ENCODE data around the gene ANKS1B.
"Not testable (repeated sequence)": the region's sequence is repeated elsewhere in the genome, so short reads cannot be mapped to it uniquely, and the experiment has no call there.

The ANKS1B gene

DNA sequence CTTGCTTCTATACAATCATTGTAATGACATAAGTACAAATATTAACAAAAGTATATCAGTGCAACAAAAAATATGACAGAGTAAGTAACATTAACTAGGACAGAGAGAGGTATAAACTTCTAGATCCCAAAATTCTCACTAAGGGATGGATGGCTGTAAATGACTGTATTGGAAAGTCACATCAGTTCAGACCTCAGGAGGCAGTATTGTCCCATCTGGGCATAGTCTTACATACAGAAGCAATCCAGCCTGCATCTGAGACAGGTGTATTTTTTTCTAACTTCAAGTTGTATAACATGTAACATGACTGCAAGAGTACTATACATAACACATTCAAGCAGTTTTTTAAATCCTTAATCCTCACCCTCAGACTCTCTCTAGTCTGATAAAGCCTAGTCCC lies 238.2 kb downstream of the ANKS1B start:
- DNase-seq = no peak

DNA sequence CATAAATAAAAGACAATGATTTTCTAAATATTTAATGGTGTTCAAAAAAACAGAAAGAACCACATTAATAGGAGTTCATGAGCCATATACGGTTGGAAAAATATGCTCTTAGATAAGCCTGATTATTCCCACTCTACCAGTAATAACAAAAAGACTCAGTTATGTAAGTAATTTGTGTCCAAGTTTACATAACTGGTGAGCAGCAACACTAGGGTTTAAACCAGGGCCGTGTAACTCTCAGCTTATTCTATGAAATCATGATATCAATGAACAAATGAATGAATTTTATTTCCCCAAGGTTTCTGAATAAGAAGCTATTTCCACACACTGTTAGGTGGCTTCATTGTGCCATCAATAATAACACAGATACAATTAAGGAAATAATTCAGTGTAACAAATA lies 238.8 kb downstream of the ANKS1B start:
- DNase-seq = no peak

DNA sequence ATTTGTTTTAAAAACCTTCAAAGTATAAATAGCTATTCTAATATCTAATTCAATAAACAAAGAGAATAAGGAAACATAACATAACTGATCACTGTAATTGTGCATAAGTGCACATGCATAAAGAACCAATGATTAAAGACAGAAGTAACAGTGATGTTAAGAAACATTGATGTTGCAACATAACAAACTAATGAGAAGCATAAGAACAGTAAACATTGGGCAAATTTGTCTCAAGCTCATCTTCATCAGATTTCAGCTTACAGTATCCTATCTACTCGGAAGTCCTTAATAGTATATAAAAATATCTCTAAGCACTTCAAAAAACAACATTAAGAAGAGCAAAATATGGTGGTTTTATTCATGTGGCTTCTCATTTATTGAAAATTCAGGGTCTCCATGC lies 239.6 kb downstream of the ANKS1B start:
- no peak for DNase-seq

DNA sequence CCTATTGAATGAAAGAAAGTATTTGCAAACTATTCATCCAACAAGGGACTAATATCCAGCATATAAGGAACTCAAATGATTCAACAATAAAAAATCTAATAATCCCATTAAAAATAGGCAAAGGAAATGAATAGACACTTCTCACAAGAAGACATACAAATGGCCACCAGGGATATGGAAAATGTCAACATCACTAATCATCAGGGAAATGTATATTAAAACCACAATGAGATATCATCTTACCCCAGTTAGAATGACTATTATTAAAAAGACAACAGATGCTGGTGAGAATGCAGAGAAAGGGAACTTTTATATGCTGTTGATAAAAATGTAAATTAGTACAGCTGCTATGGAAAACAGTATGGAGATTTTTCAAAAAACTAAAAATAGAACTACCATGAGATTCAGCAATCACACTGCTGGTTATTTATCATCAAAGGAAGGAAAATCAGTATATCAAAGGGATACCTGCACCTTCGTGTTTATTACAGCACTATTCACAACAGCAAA lies 247.9 kb downstream of the ANKS1B start:
- no peak for DNase-seq

DNA sequence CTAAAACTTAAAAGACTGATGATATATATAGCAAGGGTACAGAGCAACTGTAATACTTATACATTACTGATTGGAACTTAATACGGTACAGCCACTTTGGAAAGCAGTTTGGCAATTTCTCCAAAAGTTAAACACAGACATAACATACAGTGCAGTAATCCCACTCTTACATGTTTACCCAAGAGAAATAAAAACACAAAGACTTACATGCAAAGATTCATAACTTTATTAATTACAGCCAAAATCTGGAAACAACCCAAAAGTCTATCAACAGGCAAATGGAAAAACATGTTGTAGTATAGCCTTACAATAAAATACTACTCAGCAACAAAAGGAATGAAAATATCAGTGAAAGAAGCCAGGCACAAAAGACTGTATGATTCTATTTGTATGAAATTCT lies 252.6 kb downstream of the ANKS1B start:
- no peak for DNase-seq

DNA sequence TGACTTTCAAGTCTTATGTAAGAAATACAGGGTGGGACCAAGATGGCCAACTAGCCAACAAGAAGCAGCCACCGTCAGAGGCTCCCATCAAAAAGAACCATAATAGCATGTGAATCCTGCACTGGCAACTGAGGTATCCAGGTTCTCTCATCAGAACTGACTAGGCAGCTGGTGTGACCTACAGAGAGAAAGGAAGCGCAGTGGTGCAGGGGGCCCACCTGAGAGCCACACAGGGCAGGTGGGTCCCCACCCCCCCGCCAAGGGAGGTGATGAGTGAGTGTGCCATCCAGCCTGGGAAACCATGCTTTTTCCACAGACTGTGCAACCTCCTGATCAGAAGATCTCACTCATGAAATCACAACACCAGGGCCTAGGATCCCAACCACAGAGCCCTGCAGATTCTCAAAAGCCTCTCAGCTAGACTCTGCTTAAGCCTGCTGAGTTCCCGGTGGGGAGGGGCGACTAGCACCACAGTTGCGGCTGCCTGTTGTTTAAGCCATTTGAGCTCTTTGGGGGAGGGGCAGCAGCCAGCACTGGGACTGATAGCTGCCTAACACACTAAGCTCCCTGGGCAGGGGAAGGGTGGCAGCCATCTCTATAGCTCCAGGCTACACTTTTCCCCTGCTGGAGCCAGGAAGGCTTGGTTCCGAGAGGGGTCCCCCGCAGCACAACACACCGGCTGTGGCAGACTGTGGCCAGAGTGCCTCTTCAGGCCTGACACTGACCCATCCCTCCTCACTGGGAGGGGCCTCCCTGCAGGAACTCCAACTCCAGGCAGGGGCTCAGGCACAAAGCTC lies 261.8 kb downstream of the ANKS1B start:
- DNase-seq = no peak

DNA sequence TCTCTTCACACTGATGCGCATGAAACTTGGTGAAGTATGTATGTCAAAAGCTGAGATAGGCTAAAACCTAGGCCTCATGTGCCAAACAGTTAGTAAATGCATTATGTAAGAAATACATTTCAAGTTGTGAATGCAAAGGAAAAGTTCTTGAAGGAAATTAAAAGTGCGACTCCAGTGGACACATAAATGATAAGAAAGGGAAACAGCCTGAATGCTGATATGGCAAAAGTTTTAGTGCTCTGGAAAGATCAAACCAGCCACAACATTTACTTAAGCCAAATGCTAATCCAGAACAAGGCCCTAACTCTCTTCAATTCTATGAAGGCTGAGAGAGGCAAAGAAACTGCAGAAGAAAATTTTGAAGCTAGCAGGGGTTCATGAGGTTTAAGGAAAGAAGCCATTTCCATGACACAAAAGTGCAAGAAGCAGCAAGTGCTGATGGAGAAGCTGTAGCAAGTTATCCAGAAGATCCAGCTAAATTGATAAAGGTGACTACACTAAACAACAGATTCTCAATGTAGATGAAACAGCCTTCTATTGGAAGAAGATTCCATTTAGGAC lies 262.9 kb downstream of the ANKS1B start:
- no peak for DNase-seq

DNA sequence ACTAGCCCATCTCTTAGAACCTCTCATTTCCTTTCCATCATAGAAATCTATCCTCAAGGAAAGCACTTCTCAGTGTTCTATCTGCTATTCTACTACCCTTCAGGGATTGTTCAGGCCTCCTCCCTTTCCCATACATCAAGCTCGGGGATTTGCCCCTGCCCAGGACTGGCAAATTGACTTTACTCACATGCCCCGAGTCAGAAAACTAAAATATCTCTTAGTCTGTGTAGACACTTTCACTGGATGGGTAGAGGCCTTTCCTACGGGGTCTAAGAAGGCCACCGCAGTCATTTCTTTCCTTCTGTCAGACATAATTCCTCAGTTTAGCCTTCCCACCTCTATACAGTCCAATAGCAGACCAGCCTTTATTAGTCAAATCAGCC lies 264.7 kb downstream of the ANKS1B start:
- DNase-seq = not testable (repeated sequence)

DNA sequence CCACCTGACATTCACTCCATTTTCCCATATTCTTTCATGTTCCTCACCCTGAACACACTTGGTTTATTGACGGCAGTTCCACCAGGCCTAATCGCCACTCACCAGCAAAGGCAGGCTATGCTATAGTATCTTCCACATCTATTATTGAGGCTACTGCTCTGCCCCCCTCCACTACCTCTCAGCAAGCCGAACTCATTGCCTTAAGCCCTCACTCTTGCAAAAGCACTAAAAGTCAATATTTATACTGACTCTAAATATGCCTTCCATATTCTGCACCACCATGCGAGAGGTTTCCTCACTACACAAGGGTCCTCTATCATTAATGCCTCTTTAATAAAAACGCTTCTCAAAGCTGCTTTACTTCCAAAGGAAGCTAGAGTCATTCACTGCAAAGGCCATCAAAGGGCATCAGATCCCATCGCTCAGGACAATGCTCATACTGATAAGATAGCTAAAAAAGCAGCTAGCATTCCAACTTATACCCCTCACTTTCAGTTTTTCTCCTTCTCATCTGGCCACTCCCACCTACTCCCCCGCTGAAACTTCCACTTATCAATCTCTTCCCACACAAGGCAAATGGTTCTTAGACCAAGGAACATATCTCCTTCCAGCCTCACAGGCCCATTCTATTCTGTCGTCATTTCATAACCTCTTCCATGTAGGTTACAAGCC lies 265.2 kb downstream of the ANKS1B start:
- not testable (repeated sequence) for DNase-seq

DNA sequence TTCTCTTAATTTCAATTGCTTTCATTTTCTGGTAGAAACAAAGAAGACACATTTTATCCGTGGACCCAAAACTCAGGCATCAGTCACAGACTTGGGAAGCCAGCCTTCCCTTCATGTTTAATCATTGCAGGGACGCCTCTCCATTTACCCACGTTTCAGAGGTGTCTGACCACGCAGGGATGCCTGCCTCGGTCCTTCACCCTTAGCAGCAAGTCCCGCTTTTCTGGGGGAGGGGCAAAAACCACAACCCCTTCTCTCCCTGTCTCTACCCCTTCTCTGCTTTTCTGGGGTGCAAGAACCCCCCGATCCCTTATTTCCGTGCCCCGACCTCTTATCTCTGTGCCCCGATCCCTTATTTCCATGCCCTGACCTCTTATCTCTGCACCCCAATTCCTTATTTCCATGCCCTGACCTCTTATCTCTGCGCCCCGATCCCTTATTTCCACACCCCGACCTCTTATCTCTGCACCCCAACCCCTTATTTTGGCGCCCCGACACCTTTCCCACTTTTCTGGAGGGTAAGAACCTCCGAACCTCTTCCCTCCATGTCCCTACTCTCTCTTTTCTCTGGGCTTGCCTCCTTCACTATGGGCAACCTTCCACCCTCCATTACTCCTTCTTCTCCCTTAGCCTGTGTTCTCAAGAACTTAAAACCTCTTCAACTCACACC lies 268.8 kb downstream of the ANKS1B start:
- DNase-seq = not testable (repeated sequence)

DNA sequence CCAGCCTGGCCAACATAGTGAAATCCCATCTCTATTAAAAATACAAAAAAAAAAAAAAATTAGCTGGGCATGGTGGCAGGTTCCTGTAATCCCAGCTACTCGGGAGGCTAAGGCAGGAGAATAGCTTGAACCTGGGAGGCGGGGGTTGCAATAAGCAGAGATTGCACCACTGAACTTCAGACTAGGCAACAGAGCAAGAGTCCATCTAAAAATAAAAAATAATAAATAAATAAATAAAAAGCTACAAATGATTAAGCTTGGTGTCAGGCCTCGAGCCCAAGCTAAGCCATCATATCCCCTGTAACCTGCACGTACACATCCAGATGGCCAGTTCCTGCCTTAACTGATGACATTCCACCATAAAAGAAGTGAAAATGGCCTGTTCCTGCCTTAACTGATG lies 269.8 kb downstream of the ANKS1B start:
- not testable (repeated sequence) for DNase-seq

DNA sequence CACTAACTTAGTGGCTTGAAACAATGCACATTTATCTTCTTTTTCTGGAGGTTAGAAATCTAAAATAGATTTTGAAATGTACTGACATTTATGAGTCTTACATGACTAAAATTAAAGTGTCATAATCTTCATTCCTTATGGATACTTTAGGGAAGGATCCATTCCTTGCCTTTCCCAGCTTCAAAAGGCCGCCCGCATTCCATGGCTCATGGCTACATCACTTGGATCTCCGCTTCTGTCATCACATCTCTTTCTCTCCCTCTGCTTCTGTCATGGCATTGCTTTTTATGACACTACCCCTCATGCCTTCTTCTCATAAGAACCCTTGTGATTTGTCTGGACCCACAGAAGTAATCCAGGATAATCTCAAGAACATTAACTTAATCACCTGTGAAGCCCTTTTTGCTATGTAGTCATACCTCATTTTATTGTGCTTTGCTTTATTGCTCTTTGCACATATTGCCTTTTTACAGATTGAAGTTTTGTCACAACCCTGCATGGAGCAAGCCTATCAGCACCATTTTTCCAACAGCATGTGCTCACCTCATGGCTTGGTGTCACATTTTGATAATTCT lies 270.7 kb downstream of the ANKS1B start:
- DNase-seq = no peak

DNA sequence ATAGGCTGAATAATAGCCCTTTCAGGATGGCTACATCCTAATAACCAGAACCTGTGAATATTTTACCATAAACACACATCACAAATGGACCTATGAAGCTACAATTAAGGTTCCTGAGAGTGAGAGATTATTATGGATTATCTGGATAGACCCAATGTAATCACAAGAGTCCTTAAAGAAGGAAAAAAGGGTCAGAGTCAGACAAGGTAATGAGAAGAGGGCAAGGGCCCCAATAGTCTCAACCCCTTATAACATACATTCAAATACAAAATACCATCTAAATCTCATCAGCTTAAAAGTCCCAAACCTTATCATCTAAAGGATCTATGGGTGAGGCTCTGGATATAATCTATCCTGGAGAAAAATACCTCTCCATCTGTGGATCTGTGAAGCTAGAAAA lies 272.5 kb downstream of the ANKS1B start:
- DNase-seq = no peak

DNA sequence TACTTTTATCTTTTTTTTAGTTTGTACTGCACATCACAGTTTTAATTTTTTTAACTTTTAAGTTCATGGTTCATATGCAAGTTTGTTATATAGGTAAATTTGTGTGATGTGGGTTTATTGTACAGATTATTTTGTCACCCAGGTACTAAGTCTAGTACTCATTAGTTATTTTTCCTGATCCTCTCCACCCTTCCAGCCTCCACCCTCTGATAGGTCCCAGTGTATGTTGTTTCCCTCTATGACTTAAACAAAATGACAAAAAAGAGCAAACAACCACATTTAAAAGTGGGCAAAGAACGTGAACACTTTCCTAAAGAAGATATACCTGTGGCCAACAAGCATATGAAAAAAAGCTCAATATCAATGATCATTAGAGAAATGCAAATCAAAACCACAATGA lies 273.5 kb downstream of the ANKS1B start:
- DNase-seq = no peak

DNA sequence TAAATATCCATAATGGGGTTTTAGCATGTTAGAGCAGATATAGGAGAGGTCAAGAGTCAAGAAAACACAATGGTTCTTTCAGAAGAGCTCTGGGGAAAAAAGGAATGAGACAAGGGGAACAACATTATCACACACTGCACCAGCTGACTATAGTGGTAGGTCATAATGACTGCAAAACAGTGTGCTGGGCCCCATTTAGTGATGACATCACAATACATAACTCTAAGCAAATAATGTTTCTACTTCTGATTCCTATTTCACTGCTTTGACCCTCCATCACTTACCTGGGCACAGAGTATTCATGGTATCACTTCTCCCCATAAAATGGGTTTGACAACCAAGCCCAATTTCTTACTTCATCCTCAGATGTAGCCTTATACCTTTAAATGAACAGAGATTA lies 275.1 kb downstream of the ANKS1B start:
- no peak for DNase-seq

DNA sequence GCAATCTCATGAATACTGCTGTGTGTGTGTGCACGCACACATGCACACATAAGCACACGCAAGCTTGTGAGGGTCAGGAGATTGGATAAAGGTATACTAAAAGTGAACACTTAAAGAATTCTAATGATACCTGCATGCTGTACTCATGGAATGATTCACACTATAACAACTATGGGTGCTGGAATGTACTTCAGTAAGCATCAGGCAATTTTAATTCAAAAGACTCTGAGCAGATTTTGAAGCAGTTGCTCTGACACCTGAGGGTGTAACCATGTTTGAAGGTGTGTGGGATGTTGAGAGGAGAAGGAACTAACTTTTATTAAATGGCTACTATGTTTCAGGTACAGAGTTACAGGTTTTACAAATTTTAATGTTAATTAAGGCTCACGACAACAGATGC lies 275.6 kb downstream of the ANKS1B start:
- DNase-seq = no peak

DNA sequence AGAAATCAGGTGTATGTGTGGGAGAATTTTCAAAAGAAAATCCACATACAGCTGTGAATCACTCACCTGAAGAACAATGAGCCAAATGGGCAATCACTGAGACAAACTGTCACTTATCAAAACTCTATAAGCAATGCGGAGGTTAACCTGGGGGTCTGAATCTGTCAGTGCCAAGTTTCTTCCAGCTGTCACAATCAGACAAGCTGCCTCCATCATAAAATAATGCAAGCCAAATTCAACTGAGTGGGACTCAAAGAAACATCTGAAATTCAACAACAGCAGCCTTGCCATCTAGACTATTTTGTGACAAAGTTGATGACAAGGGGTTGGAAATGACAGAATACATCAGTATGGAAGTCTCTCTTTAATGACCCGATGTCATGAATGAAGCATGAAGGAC lies 276.9 kb downstream of the ANKS1B start:
- DNase-seq = no peak

DNA sequence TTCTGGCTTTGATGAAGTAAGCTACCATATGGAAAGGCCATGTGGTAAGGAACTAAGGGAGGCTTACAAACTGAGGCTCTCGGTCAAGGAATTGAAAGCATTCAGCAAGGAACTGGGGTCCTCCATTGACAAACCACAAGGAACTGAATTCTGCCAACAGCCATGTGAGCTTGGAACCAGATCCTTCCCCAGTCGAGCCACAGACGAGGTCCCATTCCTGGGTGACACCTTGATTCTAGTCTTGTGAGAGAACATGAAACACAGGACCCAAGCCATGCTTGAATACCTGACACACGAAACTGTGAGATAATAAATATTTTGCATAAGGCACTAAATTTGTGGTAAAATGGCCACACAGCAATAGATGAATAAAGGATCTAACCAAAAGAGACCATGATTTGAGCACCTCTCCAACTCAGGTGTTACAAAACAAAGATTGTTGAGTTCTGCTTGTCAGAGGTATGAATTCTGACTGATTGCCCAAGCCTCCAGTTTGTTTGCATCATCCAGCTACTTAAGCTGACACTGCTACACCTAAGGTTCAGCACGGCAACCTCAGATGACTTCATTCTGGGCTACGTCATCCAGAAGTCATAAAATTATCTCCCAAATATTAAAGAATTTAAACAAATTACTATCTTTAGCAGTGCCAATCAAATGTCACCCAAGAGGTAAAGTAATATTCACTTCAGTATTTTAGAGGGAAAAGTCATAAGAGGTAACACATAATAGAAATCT lies 277.8 kb downstream of the ANKS1B start:
- DNase-seq = no peak

DNA sequence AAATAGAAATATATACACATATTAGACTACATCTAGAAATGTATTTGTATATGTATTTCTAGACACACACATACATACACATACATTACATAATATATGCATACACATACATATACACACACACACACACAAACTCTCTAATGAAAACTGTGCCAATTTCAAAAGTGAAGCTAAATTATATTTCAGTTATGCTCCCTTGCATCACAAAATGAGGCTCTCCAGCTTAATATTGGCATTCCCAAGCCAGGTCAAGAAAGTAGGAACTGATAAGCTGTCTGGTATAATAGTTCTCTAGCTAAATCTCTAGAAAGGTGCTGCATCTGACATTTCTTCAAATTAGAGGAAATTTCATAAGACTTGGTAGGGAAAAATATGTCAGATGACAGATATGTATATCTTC lies 280.3 kb downstream of the ANKS1B start:
- DNase-seq = no peak

DNA sequence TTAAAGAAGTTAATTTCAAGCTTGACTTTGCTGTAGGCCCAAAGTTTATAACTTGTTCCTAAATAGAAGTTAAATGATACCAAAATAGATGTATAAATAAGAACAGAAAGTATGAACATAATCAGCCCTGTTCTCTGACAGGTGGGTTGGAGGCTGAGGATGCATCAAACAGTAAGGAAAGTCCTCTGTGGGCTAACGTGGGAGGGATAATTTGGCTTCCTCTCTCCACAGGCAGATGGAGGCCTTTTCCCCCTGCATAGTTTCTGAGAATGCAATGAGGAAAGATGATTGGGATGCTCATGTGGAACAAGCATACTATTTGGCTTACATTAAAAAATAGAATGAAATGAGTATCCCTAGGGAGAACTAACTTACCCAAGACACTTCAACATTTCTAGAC lies 280.7 kb downstream of the ANKS1B start:
- DNase-seq = no peak

DNA sequence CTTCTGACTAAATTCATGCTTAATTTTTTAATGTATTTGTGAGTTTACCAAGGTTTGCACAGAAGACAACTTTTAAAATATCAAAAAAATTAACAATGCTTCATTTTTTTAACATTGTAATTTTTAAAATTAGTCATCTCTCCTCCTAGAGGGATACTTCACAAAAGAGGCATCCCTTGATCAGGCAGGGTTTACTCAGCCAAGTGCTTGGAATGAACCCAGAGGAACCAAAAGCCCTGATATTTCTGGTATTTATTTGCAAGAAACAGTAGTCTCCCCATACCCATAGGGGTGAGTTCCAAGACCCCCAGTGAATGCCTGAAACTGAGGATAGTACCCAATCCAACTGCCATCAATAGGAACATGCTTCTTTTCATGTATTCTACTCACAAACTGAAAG lies 284.7 kb downstream of the ANKS1B start:
- no peak for DNase-seq

DNA sequence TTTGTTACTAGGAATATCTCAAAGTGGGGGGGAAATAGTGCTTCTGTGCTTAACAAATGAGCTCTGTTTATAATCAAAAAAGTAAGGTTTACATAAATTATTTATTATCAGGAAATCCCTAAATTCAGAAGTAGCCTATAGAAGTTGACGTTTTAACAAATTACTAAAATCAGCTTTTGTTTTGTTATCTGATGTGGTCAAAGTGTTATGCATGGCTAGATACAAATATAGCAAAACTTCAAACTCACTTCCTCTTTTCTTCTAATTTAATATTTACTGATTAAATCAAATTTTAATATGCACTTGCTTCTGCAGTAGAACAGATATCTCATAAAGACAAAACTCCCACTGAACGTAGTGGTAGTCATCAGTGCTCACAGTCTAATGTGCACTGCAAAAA lies 289.7 kb downstream of the ANKS1B start:
- no peak for DNase-seq

DNA sequence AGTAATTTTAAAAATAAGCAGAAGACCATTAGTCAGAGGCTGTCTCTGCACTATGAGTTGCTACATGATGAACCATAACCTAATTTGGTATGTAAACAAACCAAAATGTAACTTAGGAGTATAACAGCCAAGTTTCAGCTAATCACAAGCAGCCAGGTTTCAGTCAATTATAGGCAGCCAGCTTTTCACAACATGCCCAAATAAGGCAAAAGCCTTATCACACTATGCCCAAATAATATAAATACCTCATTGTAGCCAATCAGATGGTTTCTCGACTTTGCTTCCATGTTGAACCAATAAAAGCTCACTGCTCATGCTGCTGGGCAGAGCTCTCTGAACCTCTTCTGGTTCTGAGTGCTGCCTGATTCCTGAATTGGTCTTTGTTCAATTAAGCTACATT lies 298.6 kb downstream of the ANKS1B start:
- DNase-seq = no peak
